MCF 10A (cell line): Measurements from ENCODE around the gene HIGD1B. TPM values are rescaled to one million over a fixed set of nuclear protein-coding genes. Genes with fewer than 3 reads are reported as not detected.

Source experiments
- BruUV-seq: library from RNA; stranded (reverse); fragments of 400-500 nt; replicated peaks from 2 replicates; lab custom pipeline; 2021; lab: Mats Ljungman, UMichigan
- CTCF ChIA-PET: fragments of 300-600 bp; sonication (Branson Sonifier 250); formaldehyde crosslinking; extraction: SDS; loops from one replicate; lab custom pipeline; 2021; ENCODE audit warnings: antibody characterized with exemption, inconsistent platforms; lab: Yijun Ruan, JAX
- POLR2A ChIA-PET: fragments of 300-600, 350-650 bp; sonication (Branson Sonifier 250); formaldehyde crosslinking; extraction: SDS; loops from one replicate; lab custom pipeline; 2020; ENCODE audit warnings: antibody characterized with exemption, inconsistent platforms; lab: Yijun Ruan, JAX
- DNase-seq: peaks from one replicate; pipeline ENCODE4 v3.0.0-alpha.2; 2018; ENCODE audit not compliant: unreplicated experiment
- H3K27ac Mint-ChIP-seq: one replicate; pipeline ENCODE4 v1.8.0; 2022; ENCODE audit warnings: mild to moderate bottlenecking, low read depth, mixed read lengths; ENCODE audit not compliant: unreplicated experiment
- H3K27me3 Mint-ChIP-seq: one replicate; pipeline ENCODE4 v1.8.0; 2022; ENCODE audit warnings: mixed read lengths; ENCODE audit not compliant: insufficient read depth, unreplicated experiment
- H3K36me3 Mint-ChIP-seq: one replicate; pipeline ENCODE4 v1.8.0; 2022; ENCODE audit warnings: mild to moderate bottlenecking, moderate library complexity, mixed read lengths; ENCODE audit not compliant: insufficient read depth, unreplicated experiment
- H3K4me1 Mint-ChIP-seq: one replicate; pipeline ENCODE4 v1.8.0; 2022; ENCODE audit warnings: mixed read lengths; ENCODE audit not compliant: insufficient read depth, unreplicated experiment
- H3K4me3 Mint-ChIP-seq: one replicate; pipeline ENCODE4 v1.8.0; 2022; ENCODE audit warnings: mild to moderate bottlenecking, moderate library complexity, mixed read lengths; ENCODE audit not compliant: unreplicated experiment
- H3K9me3 Mint-ChIP-seq: one replicate; pipeline ENCODE4 v1.8.0; 2022; ENCODE audit warnings: mixed read lengths; ENCODE audit not compliant: unreplicated experiment
- CTCF ChIP-seq: fragments of 200-600 bp; IDR thresholded peaks from one replicate; pipeline ENCODE4 v1.8.0; 2022; ENCODE audit warnings: antibody characterized with exemption, mild to moderate bottlenecking; ENCODE audit not compliant: unreplicated experiment
- intact Hi-C: fragments of 100-400 bp; cut with micrococcal nuclease; formaldehyde crosslinking; loops from 2 replicates; pipeline ENCODE4 v1.14.1; 2022
- total RNA-seq: library from RNA; stranded (reverse); gene quantifications from 2 replicates; pipeline ENCODE4 v1.2.3, GENCODE V29; 2022

HIGD1B gene
- total RNA-seq, 1 experiment from 2014 or later, result not detected

GRCh38 chr17:44889003-44889402 is 41.3 kb downstream of the HIGD1B start:
- H3K27ac Mint-ChIP-seq, result no peak overlapping the region
- ChIA-PET CTCF (interaction anchor here (1.0 to 1.2 kb wide), 2 partner anchors 10 to 11 kb away, joined by 3 read pairs; partner anchors contain the start of gene EFTUD2), POLR2A (interaction anchor here (1.1 kb wide), 2 partner anchors 10 to 113 kb away, joined by 3 to 8 read pairs; partner anchors contain the start of gene EFTUD2)
- H3K36me3 Mint-ChIP-seq, result peaks cover 56% of the 10 kb centered on the region
- H3K4me1 Mint-ChIP-seq, result no peaks in the 10 kb centered on the region
- intact Hi-C loops, result no loop called here
- H3K9me3 Mint-ChIP-seq, result no peaks in the 10 kb centered on the region
- no peak overlapping the region for H3K4me3 Mint-ChIP-seq
- TF ChIP-seq CTCF, result no peak
- DNase-seq, result no peak
- H3K27me3 Mint-ChIP-seq, result no peaks in the 10 kb centered on the region
- no TSS peak for BruUV-seq

GRCh38 chr17:44892250-44892649 is 44.6 kb downstream of the HIGD1B start:
- Mint-ChIP-seq H3K27ac (no peak overlapping the region), H3K4me3 (no peak overlapping the region), H3K4me1 (no peaks in the 10 kb centered on the region), H3K36me3 (peaks cover 47% of the 10 kb centered on the region), H3K27me3 (no peaks in the 10 kb centered on the region), H3K9me3 (no peaks in the 10 kb centered on the region)
- intact Hi-C loops, result no loop called here
- BruUV-seq, result no TSS peak
- ChIA-PET CTCF (interaction anchor here (0.6 to 2.9 kb wide), 4 partner anchors 10 to 140 kb away, joined by 3 to 13 read pairs (median 4); no protein-coding TSS in a partner anchor), POLR2A (no interaction called here)
- no peak for DNase-seq
- TF ChIP-seq CTCF, result no peak

GRCh38 chr17:44894642-44895041 is 47.0 kb downstream of the HIGD1B start:
- intact Hi-C loops, result no loop called here
- TF ChIP-seq CTCF, result no peak
- ChIA-PET POLR2A (interaction anchor here (0.7 to 1.5 kb wide), 3 partner anchors 10 to 208 kb away, joined by 3 to 4 read pairs (median 3); no protein-coding TSS in a partner anchor), CTCF (interaction anchor here (0.7 to 1.2 kb wide), 4 partner anchors 16 to 35 kb away, joined by 3 to 6 read pairs (median 4); no protein-coding TSS in a partner anchor)
- Mint-ChIP-seq H3K36me3 (peaks cover 47% of the 10 kb centered on the region), H3K9me3 (no peaks in the 10 kb centered on the region), H3K4me3 (no peak overlapping the region), H3K27ac (no peak overlapping the region), H3K4me1 (peaks cover 6% of the 10 kb centered on the region), H3K27me3 (no peaks in the 10 kb centered on the region)
- no peak for DNase-seq
- BruUV-seq, result no TSS peak

- POLR2A ChIA-PET, result interaction anchor here (0.5 to 4.1 kb wide), 36 partner anchors 9 to 273 kb away, joined by 3 to 21 read pairs (median 5); partner anchors contain the start of genes ACBD4, DCAKD, HEXIM1 and NMT1
- H3K4me1 Mint-ChIP-seq, result peaks cover 21% of the 10 kb centered on the region
- H3K9me3 Mint-ChIP-seq, result no peaks in the 10 kb centered on the region
- TSS peak; percentile 83 for BruUV-seq
- peaks cover 25% of the 10 kb centered on the region for H3K36me3 Mint-ChIP-seq
- DNase-seq, result peak; percentile 34
- peak overlapping the region; percentile 99 for H3K27ac Mint-ChIP-seq
- H3K27me3 Mint-ChIP-seq, result no peaks in the 10 kb centered on the region
- intact Hi-C loops, result no loop called here
- H3K4me3 Mint-ChIP-seq, result peak overlapping the region; percentile 80
- TF ChIP-seq CTCF, result no peak
- CTCF ChIA-PET, result interaction anchor here (0.6 to 1.6 kb wide), 9 partner anchors 9 to 237 kb away, joined by 3 to 8 read pairs (median 3); partner anchors contain the start of gene ACBD4
Observed at GRCh38 chr17:44898768-44899073, 51.0 kb downstream of the HIGD1B start.
